GM23338 (cell line): ENCODE data around the gene APBA1. TPM values are rescaled to one million over a fixed set of nuclear protein-coding genes. Genes with fewer than 3 reads are reported as not detected.

ENCODE experiments used
- ATAC-seq: fragments of 200-7000 bp; cut with Tn5 transposase; 3 replicates; pipeline ENCODE4 v1.9.1; 2020
- DNase-seq: peaks from one replicate; pipeline ENCODE4 v3.0.0-alpha.2; 2015; ENCODE audit warnings: low spot score
- H2AFZ ChIP-seq: fragments of 200-600 bp; sonication (generic); 2 replicates; pipeline ENCODE4 v1.8.0; 2016; ENCODE audit warnings: antibody characterized with exemption, mild to moderate bottlenecking, moderate library complexity
- H3F3A ChIP-seq: fragments of 200-600 bp; sonication (generic); replicated peaks from 2 replicates; pipeline ENCODE4 v1.8.0; 2017; ENCODE audit warnings: antibody characterized with exemption, mixed run types, low read depth
- H3K27ac ChIP-seq: fragments of 200-600 bp; sonication (generic); 2 replicates; pipeline ENCODE4 v1.6.1; 2016; ENCODE audit warnings: low read depth
- H3K27me3 ChIP-seq: fragments of 200-600 bp; sonication (generic); 2 replicates; pipeline ENCODE4 v1.8.0; 2016; ENCODE audit warnings: mild to moderate bottlenecking, mixed run types, moderate library complexity; ENCODE audit not compliant: insufficient read depth
- H3K36me3 ChIP-seq: fragments of 200-600 bp; sonication (generic); 2 replicates; pipeline ENCODE4 v1.8.0; 2016; ENCODE audit warnings: mild to moderate bottlenecking; ENCODE audit not compliant: insufficient read depth
- H3K4me1 ChIP-seq: fragments of 200-600 bp; sonication (generic); 2 replicates; pipeline ENCODE4 v1.8.0; 2016; ENCODE audit warnings: mild to moderate bottlenecking, moderate library complexity; ENCODE audit not compliant: insufficient read depth
- H3K4me2 ChIP-seq: fragments of 200-600 bp; sonication (generic); 2 replicates; pipeline ENCODE4 v1.7.1; 2017; ENCODE audit warnings: mixed run types
- H3K4me3 ChIP-seq: fragments of 200-600 bp; sonication (generic); 2 replicates; pipeline ENCODE4 v1.6.1; 2016; ENCODE audit warnings: mixed run types
- H3K79me2 ChIP-seq: fragments of 200-600 bp; sonication (generic); replicated peaks from 2 replicates; pipeline ENCODE4 v1.8.0; 2017; ENCODE audit warnings: mild to moderate bottlenecking; ENCODE audit not compliant: insufficient read depth
- H3K9me2 ChIP-seq: fragments of 200-600 bp; sonication (generic); 2 replicates; pipeline ENCODE4 v1.8.0; 2017; ENCODE audit not compliant: insufficient read depth
- H4K20me1 ChIP-seq: fragments of 200-600 bp; sonication (generic); replicated peaks from 2 replicates; pipeline ENCODE4 v1.8.0; 2017; ENCODE audit warnings: mild to moderate bottlenecking; ENCODE audit not compliant: insufficient read depth
- H3K27ac Mint-ChIP-seq: 2 replicates; pipeline ENCODE4 v1.8.0; 2020; ENCODE audit warnings: inconsistent platforms, mild to moderate bottlenecking, moderate library complexity, mixed read lengths
- H3K27me3 Mint-ChIP-seq: 3 replicates; pipeline ENCODE4 v1.8.0; 2022; ENCODE audit warnings: low read depth, mild to moderate bottlenecking, moderate library complexity, mixed read lengths, inconsistent platforms; ENCODE audit not compliant: insufficient read depth, poor library complexity
- H3K36me3 Mint-ChIP-seq: 3 replicates; pipeline ENCODE4 v1.8.0; 2021; ENCODE audit warnings: low read depth, mild to moderate bottlenecking, inconsistent platforms, moderate library complexity, mixed read lengths
- H3K4me1 Mint-ChIP-seq: 3 replicates; pipeline ENCODE4 v1.8.0; 2020; ENCODE audit warnings: mild to moderate bottlenecking, inconsistent platforms, mixed read lengths
- H3K4me3 Mint-ChIP-seq: 3 replicates; pipeline ENCODE4 v1.8.0; 2021; ENCODE audit warnings: moderate library complexity, mild to moderate bottlenecking, inconsistent platforms, mixed read lengths
- H3K9me3 Mint-ChIP-seq: 3 replicates; pipeline ENCODE4 v1.8.0; 2020; ENCODE audit warnings: moderate library complexity, mild to moderate bottlenecking, inconsistent platforms, mixed read lengths
- NANOG ChIP-seq: IDR thresholded peaks from 2 replicates; pipeline ENCODE4 v1.6.1; 2016; ENCODE audit warnings: antibody characterized with exemption, borderline replicate concordance
- STAT1 ChIP-seq: IDR thresholded peaks from one replicate; pipeline ENCODE4 v1.6.1; 2016; ENCODE audit warnings: antibody characterized with exemption; ENCODE audit not compliant: unreplicated experiment
- polyA plus RNA-seq: library from polyadenylated mRNA; unstranded; fragments of >200 nt; fragmentation: Nextera tagmentation; extraction: Ambion mirVana; gene quantifications from 2 replicates; pipeline ENCODE4 v1.2.1, GENCODE V29; 2016
- total RNA-seq: library from RNA; depleted of rRNA; stranded (reverse); fragments of >200 nt; shearing (Covaris generic); gene quantifications from 2 replicates; pipeline ENCODE4 v1.2.3, GENCODE V29; 2014
- TF ChIP-seq, protein P1 (sequence below): fragments of 250-450 bp; sonication (Bioruptor Pico); IDR thresholded peaks from 2 replicates; pipeline ENCODE4 v1.5.0; 2020; ENCODE audit warnings: mild to moderate bottlenecking, moderate library complexity
- TF ChIP-seq, protein P2 (sequence below), 2 experiments: fragments of 200-600 bp in 1 of 2; sonication (generic) in 1 of 2; conservative IDR thresholded peaks; 2 replicates each; pipeline versions ENCODE4 v1.5.1 to v1.6.1; 2016 to 2017; ENCODE audit warnings: antibody characterized with exemption in 2 of 2, low read depth in 2 of 2, mild to moderate bottlenecking in 2 of 2, moderate library complexity in 1 of 2

The APBA1 gene
- total and polyA plus RNA-seq, 2 experiments from 2014 or later = 0.26 to 1.0 TPM

GRCh38 chr9:69674716-69675438 lies 2.7 kb upstream of the APBA1 start (continued):
- TF ChIP-seq, protein P1, sequence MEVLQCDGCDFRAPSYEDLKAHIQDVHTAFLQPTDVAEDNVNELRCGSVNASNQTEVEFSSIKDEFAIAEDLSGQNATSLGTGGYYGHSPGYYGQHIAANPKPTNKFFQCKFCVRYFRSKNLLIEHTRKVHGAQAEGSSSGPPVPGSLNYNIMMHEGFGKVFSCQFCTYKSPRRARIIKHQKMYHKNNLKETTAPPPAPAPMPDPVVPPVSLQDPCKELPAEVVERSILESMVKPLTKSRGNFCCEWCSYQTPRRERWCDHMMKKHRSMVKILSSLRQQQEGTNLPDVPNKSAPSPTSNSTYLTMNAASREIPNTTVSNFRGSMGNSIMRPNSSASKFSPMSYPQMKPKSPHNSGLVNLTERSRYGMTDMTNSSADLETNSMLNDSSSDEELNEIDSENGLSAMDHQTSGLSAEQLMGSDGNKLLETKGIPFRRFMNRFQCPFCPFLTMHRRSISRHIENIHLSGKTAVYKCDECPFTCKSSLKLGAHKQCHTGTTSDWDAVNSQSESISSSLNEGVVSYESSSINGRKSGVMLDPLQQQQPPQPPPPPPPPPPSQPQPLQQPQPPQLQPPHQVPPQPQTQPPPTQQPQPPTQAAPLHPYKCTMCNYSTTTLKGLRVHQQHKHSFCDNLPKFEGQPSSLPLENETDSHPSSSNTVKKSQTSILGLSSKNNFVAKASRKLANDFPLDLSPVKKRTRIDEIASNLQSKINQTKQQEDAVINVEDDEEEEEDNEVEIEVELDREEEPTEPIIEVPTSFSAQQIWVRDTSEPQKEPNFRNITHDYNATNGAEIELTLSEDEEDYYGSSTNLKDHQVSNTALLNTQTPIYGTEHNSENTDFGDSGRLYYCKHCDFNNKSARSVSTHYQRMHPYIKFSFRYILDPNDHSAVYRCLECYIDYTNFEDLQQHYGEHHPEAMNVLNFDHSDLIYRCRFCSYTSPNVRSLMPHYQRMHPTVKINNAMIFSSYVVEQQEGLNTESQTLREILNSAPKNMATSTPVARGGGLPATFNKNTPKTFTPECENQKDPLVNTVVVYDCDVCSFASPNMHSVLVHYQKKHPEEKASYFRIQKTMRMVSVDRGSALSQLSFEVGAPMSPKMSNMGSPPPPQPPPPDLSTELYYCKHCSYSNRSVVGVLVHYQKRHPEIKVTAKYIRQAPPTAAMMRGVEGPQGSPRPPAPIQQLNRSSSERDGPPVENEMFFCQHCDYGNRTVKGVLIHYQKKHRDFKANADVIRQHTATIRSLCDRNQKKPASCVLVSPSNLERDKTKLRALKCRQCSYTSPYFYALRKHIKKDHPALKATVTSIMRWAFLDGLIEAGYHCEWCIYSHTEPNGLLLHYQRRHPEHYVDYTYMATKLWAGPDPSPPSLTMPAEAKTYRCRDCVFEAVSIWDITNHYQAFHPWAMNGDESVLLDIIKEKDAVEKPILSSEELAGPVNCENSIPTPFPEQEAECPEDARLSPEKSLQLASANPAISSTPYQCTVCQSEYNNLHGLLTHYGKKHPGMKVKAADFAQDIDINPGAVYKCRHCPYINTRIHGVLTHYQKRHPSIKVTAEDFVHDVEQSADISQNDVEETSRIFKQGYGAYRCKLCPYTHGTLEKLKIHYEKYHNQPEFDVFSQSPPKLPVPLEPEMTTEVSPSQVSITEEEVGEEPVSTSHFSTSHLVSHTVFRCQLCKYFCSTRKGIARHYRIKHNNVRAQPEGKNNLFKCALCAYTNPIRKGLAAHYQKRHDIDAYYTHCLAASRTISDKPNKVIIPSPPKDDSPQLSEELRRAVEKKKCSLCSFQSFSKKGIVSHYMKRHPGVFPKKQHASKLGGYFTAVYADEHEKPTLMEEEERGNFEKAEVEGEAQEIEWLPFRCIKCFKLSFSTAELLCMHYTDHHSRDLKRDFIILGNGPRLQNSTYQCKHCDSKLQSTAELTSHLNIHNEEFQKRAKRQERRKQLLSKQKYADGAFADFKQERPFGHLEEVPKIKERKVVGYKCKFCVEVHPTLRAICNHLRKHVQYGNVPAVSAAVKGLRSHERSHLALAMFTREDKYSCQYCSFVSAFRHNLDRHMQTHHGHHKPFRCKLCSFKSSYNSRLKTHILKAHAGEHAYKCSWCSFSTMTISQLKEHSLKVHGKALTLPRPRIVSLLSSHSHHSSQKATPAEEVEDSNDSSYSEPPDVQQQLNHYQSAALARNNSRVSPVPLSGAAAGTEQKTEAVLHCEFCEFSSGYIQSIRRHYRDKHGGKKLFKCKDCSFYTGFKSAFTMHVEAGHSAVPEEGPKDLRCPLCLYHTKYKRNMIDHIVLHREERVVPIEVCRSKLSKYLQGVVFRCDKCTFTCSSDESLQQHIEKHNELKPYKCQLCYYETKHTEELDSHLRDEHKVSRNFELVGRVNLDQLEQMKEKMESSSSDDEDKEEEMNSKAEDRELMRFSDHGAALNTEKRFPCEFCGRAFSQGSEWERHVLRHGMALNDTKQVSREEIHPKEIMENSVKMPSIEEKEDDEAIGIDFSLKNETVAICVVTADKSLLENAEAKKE = no peak
- no peak for TF ChIP-seq NANOG
- no peak for TF ChIP-seq STAT1

GRCh38 chr9:69674112-69674685 lies 2.0 kb upstream of the APBA1 start:
- no peak overlapping the region for H3K4me3 ChIP-seq
- no peaks in the 10 kb centered on the region for H3K36me3 ChIP-seq
- peaks cover 33% of the 10 kb centered on the region for H3K27me3 ChIP-seq
- H2AFZ ChIP-seq = peak overlapping the region; percentile 61
- peaks cover 12% of the 10 kb centered on the region; the same call in 2 of the 3 replicates for H3K4me1 Mint-ChIP-seq
- peaks cover 8% of the 10 kb centered on the region; the same call in 1 of the 2 replicates for H3F3A ChIP-seq
- no peaks in the 10 kb centered on the region for H3K79me2 ChIP-seq
- H3K4me2 ChIP-seq = no peak overlapping the region
- TF ChIP-seq STAT1 = no peak
- TF ChIP-seq, protein P2, sequence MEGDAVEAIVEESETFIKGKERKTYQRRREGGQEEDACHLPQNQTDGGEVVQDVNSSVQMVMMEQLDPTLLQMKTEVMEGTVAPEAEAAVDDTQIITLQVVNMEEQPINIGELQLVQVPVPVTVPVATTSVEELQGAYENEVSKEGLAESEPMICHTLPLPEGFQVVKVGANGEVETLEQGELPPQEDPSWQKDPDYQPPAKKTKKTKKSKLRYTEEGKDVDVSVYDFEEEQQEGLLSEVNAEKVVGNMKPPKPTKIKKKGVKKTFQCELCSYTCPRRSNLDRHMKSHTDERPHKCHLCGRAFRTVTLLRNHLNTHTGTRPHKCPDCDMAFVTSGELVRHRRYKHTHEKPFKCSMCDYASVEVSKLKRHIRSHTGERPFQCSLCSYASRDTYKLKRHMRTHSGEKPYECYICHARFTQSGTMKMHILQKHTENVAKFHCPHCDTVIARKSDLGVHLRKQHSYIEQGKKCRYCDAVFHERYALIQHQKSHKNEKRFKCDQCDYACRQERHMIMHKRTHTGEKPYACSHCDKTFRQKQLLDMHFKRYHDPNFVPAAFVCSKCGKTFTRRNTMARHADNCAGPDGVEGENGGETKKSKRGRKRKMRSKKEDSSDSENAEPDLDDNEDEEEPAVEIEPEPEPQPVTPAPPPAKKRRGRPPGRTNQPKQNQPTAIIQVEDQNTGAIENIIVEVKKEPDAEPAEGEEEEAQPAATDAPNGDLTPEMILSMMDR (conservative IDR thresholded peaks at IDR 0.05; ENCODE audit: low read depth in 2 of 2) = peak; percentile 51
- H3K36me3 Mint-ChIP-seq = no peaks in the 10 kb centered on the region; the same call in 2 of the 3 replicates
- ATAC-seq (peak; percentile 42), DNase-seq (peak; percentile 81)
- peaks cover 6% of the 10 kb centered on the region for H3K4me1 ChIP-seq
- H3K27ac Mint-ChIP-seq = no peak overlapping the region
- peaks cover 25% of the 10 kb centered on the region for H3K27me3 Mint-ChIP-seq
- no peak overlapping the region for H3K27ac ChIP-seq
- no peaks in the 10 kb centered on the region for H3K9me2 ChIP-seq
- no peaks in the 10 kb centered on the region for H4K20me1 ChIP-seq
- no peaks in the 10 kb centered on the region for H3K9me3 Mint-ChIP-seq
- no peak overlapping the region; the same call in 2 of the 3 replicates for H3K4me3 Mint-ChIP-seq
